BJ (cell line): ENCODE results near the gene MPV17L2. TPM values are rescaled to one million over a fixed set of nuclear protein-coding genes. Genes with fewer than 3 reads are reported as not detected.

Experiments
- CTCF ChIA-PET: fragments of 350-600 bp; formaldehyde crosslinking; extraction: SDS; loops from one replicate; lab custom pipeline; 2021; ENCODE audit warnings: antibody characterized with exemption, inconsistent platforms; lab: Yijun Ruan, JAX
- POLR2A ChIA-PET: fragments of 300-600 bp; sonication (Branson Sonifier 250); formaldehyde crosslinking; extraction: SDS; loops from one replicate; lab custom pipeline; 2021; ENCODE audit warnings: antibody characterized with exemption; lab: Charles Lee
- DNase-seq: peaks from one replicate; pipeline ENCODE4 v3.0.0-alpha.2; 2011; ENCODE audit warnings: low read depth
- H3K27me3 ChIP-seq: 2 replicates; pipeline ENCODE4 v1.6.0; 2011; ENCODE audit warnings: low read length; ENCODE audit not compliant: control insufficient read depth, insufficient read depth
- H3K36me3 ChIP-seq: 2 replicates; pipeline ENCODE4 v1.5.1; 2011; ENCODE audit warnings: low read length; ENCODE audit not compliant: control insufficient read depth, insufficient read depth
- H3K4me3 ChIP-seq: 2 replicates; pipeline ENCODE4 v1.5.1; 2011; ENCODE audit warnings: low read depth, mild to moderate bottlenecking, control low read depth, low read length
- polyA minus RNA-seq: library from RNA; depleted of rRNA, polyadenylated mRNA; stranded (reverse); fragments of >200 nt; gene quantifications from 2 replicates; pipeline ENCODE4 v1.2.3, GENCODE V29; 2011; rRNA and poly(A)+ RNA removed
- polyA plus RNA-seq: library from polyadenylated mRNA; depleted of rRNA; stranded (reverse); fragments of >200 nt; gene quantifications from 2 replicates; pipeline ENCODE4 v1.2.3, GENCODE V29; 2011; rRNA removed
- TF ChIP-seq, protein P1 (sequence below): IDR thresholded peaks from 2 replicates; pipeline ENCODE4 v1.5.1; 2011; ENCODE audit warnings: low read depth, mild to moderate bottlenecking, control low read depth, inconsistent platforms, low read length, moderate library complexity; ENCODE audit not compliant: insufficient read depth

MPV17L2 gene
- polyA plus RNA-seq (13.3 and 25.0 TPM in 2 replicates), polyA minus RNA-seq (12.3 and 15.1 TPM in 2 replicates)

DNA sequence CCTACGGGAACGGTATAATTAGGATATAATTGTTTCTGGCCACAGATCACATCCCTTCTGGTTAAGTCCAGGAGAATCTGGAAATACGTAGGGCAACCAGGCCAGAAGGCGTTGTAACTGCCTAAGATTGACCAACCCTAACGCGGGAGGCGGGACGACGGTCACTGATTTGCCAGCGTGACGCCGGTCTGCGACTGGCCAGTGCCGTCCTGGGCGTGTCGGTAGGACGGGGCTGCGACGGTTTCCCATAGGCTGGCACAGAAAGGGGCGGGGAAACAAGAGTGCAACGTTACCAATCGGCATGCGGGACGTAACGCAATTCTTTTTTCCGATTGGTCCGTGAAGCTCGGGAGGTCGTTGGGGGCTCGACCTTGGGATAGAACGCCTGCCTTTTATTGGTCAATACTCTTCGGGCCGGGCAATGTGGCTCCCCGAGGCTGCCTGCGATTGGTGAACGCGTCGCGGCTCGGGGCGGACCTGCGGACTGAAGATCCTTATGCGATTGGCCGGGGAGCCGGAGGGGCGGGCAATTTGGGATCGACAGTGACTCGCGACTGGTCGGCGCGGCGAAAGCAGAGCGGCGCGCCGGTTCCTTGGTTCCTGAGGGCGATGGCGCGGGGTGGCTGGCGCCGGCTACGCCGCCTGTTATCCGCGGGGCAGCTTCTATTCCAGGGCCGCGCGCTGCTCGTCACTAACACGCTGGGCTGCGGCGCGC, at the start of gene MPV17L2:
Gene MPV17L2 (plus strand): TSS at position 546 of the 715 bp plus-strand sequence. CDS start 64 bp downstream, at position 610.
- peak; percentile 100 for DNase-seq
- no peaks in the 10 kb centered on the region for H3K27me3 ChIP-seq
- CTCF ChIA-PET: interaction anchor here (0.6 to 2.8 kb wide), 19 partner anchors 12 to 226 kb away, joined by 3 to 49 read pairs (median 4); no protein-coding TSS in a partner anchor
- peaks cover 8% of the 10 kb centered on the region; the same call in 1 of the 2 replicates for H3K36me3 ChIP-seq
- TF ChIP-seq, protein P1, sequence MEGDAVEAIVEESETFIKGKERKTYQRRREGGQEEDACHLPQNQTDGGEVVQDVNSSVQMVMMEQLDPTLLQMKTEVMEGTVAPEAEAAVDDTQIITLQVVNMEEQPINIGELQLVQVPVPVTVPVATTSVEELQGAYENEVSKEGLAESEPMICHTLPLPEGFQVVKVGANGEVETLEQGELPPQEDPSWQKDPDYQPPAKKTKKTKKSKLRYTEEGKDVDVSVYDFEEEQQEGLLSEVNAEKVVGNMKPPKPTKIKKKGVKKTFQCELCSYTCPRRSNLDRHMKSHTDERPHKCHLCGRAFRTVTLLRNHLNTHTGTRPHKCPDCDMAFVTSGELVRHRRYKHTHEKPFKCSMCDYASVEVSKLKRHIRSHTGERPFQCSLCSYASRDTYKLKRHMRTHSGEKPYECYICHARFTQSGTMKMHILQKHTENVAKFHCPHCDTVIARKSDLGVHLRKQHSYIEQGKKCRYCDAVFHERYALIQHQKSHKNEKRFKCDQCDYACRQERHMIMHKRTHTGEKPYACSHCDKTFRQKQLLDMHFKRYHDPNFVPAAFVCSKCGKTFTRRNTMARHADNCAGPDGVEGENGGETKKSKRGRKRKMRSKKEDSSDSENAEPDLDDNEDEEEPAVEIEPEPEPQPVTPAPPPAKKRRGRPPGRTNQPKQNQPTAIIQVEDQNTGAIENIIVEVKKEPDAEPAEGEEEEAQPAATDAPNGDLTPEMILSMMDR: no peak
- POLR2A ChIA-PET: interaction anchor here (0.6 kb wide), 2 partner anchors 136 to 257 kb away, joined by 4 read pairs; no protein-coding TSS in a partner anchor
- peak within 1 kb of the TSS; percentile 87 for H3K4me3 ChIP-seq

DNA sequence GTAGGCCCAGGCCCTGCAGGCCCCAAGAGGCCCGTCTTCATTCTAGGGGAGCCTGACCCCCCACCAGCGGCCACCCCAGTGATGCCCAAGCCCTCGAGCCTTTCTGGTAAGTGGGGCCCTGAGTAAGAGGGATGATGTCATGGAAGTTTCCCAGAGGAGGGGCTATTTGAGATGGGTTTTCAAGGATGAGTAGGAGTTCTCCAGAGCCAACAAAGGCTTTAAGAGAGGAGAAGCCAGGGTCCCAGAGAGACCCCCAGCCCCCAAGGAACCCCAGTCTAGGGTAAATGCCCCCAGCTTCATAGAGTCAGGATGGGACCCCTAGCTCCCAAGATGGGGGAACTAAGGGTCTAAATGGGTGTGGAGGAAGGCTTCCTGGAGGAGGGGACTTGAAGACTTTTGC, 49.1 kb upstream of the MPV17L2 start:
- Histone ChIP-seq H3K36me3 (peaks cover 27% of the 10 kb centered on the region), H3K4me3 (no peak overlapping the region), H3K27me3 (no peaks in the 10 kb centered on the region)
- CTCF ChIA-PET: interaction anchor here (1.8 kb wide), 1 partner anchor 31 kb away, joined by 6 read pairs; no protein-coding TSS in a partner anchor
- no peak for DNase-seq
- TF ChIP-seq, protein P1: no peak
- POLR2A ChIA-PET: no interaction called here

DNA sequence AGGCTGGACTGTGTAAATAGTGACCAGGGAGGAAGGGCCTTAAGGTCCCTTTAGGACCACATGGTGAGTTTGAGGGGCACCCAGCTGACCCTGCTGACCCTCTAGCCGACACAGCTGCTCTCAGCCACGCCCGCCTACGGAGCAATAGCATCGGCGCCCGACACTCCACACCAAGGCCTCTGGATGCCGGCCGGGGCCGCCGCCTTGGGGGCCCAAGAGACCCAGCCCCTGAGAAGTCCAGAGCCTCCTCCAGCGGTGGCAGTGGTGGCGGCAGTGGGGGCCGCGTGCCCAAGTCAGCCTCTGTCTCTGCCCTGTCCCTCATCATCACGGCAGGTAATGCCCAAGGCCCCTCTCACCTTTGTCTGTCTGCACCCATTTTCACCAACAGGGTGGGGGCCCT, 48.7 kb upstream of the MPV17L2 start:
- CTCF ChIA-PET: no interaction called here
- no peak for DNase-seq
- no peak overlapping the region for H3K4me3 ChIP-seq
- TF ChIP-seq, protein P1: no peak
- POLR2A ChIA-PET: no interaction called here
- H3K27me3 ChIP-seq: no peaks in the 10 kb centered on the region
- H3K36me3 ChIP-seq: peaks cover 28% of the 10 kb centered on the region

DNA sequence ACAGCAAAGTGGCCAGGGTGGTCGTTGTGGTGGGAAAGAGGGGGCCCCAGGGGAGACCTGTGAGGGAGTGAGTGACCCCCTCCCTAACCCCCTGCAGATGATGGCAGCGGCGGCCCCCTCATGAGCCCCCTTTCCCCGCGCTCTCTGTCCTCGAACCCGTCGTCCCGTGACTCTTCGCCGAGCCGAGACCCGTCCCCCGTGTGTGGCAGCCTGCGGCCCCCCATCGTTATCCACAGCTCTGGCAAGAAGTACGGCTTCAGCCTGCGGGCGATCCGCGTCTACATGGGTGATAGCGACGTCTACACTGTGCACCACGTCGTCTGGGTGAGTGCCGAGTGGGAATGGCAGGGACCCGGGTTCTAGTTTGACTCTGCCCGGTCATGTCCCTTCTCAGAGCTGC, 48.1 kb upstream of the MPV17L2 start:
- Histone ChIP-seq H3K36me3 (peaks cover 28% of the 10 kb centered on the region), H3K27me3 (no peaks in the 10 kb centered on the region), H3K4me3 (no peak overlapping the region)
- DNase-seq: no peak
- POLR2A ChIA-PET: no interaction called here
- TF ChIP-seq, protein P1: no peak
- CTCF ChIA-PET: no interaction called here

DNA sequence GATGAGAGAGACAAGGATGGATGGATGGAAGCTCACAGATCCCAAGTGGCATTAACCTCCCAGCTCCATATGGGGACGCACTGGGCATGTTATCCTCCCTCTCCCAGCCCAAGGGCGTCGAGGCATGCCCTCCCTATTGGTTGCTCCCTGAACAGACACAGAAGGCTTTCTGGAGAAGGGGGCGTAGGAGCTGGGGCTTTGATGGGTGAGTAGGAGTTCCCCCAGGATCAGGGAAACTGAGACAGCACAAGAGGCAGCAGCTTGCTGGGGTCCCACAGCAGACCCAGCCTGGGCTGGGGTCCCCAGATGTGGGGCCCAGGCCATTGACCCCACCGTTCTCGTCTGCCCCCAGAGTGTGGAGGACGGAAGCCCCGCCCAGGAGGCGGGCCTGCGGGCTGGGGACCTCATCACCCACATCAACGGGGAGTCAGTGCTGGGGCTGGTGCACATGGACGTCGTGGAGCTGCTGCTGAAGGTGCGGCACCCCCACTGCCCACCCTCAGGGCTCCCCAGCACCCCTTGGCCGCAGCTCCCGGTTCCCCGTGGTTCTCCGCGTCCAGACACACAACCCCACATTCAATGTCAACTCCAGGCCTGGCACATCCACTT, 47.5 kb upstream of the MPV17L2 start:
- H3K36me3 ChIP-seq: peaks cover 28% of the 10 kb centered on the region
- no peak overlapping the region for H3K4me3 ChIP-seq
- ChIA-PET CTCF (interaction anchor here (0.7 kb wide), 1 partner anchor 107 kb away, joined by 3 read pairs; no protein-coding TSS in a partner anchor), POLR2A (no interaction called here)
- no peak for DNase-seq
- H3K27me3 ChIP-seq: no peaks in the 10 kb centered on the region
- TF ChIP-seq, protein P1: no peak
